MM.1S (cell line): Measurements from ENCODE around the gene PCDHGA8.
A peak's percentile ranks its signal among the peaks of the same experiment; 100 is the strongest.
"Not testable (repeated sequence)": the region's sequence is repeated elsewhere in the genome, so short reads cannot be mapped to it uniquely, and the experiment has no call there.

Source experiments
- DNase-seq: peaks from one replicate; pipeline ENCODE4 v3.0.0-alpha.2; 2015
- H2AFZ ChIP-seq: fragments of 300-600 bp; sonication (generic); 2 replicates; pipeline ENCODE4 v1.6.0; 2016; ENCODE audit warnings: antibody characterized with exemption, low read length
- H3F3A ChIP-seq: fragments of 300-600 bp; sonication (generic); 2 replicates; pipeline ENCODE4 v1.6.1; 2016; ENCODE audit warnings: mild to moderate bottlenecking, antibody characterized with exemption, low read length, moderate library complexity, mixed read lengths; ENCODE audit not compliant: insufficient read depth
- H3K27ac ChIP-seq: fragments of 300-600 bp; sonication (generic); 2 replicates; pipeline ENCODE4 v1.5.1; 2016; ENCODE audit warnings: mild to moderate bottlenecking, low read length
- H3K27me3 ChIP-seq: fragments of 300-600 bp; sonication (generic); replicated peaks from 2 replicates; pipeline ENCODE4 v1.6.0; 2016; ENCODE audit warnings: low read length; ENCODE audit not compliant: insufficient read depth
- H3K36me3 ChIP-seq: fragments of 300-600 bp; sonication (generic); replicated peaks from 2 replicates; pipeline ENCODE4 v1.6.1; 2016; ENCODE audit warnings: mild to moderate bottlenecking, low read length, mixed read lengths; ENCODE audit not compliant: insufficient read depth
- H3K4me1 ChIP-seq: fragments of 300-600 bp; sonication (generic); 2 replicates; pipeline ENCODE4 v1.6.1; 2016; ENCODE audit warnings: low read length, mixed read lengths
- H3K4me2 ChIP-seq: fragments of 300-600 bp; sonication (generic); 2 replicates; pipeline ENCODE4 v1.6.0; 2016; ENCODE audit warnings: low read depth, low read length
- H3K4me3 ChIP-seq: fragments of 300-600 bp; sonication (generic); 2 replicates; pipeline ENCODE4 v1.5.1; 2016; ENCODE audit warnings: low read length, mixed read lengths
- H3K79me2 ChIP-seq: fragments of 300-600 bp; sonication (generic); 2 replicates; pipeline ENCODE4 v1.6.1; 2016; ENCODE audit warnings: mixed run types, low read length, mixed read lengths
- H3K9ac ChIP-seq: fragments of 300-600 bp; sonication (generic); 2 replicates; pipeline ENCODE4 v1.6.1; 2016; ENCODE audit warnings: low read length, mixed read lengths
- H3K9me2 ChIP-seq: fragments of 300-600 bp; sonication (generic); replicated peaks from 2 replicates; pipeline ENCODE4 v1.6.1; 2016; ENCODE audit warnings: mild to moderate bottlenecking, low read length, mixed read lengths; ENCODE audit not compliant: insufficient read depth
- H3K9me3 ChIP-seq: fragments of 300-600 bp; sonication (generic); replicated peaks from 2 replicates; pipeline ENCODE4 v1.6.1; 2016; ENCODE audit warnings: mild to moderate bottlenecking, low read length, mixed read lengths; ENCODE audit not compliant: insufficient read depth
- H4K20me1 ChIP-seq: fragments of 300-600 bp; sonication (generic); 2 replicates; pipeline ENCODE4 v1.6.1; 2016; ENCODE audit warnings: mild to moderate bottlenecking, low read length, moderate library complexity, mixed read lengths; ENCODE audit not compliant: insufficient read depth
- CTCF ChIP-seq: fragments of 300-600 bp; sonication (generic); IDR thresholded peaks from 2 replicates; pipeline ENCODE4 v1.5.1; 2016; ENCODE audit warnings: antibody characterized with exemption, low read length, mixed read lengths
- EZH2 ChIP-seq: fragments of 300-600 bp; sonication (generic); optimal IDR thresholded peaks from 2 replicates; pipeline ENCODE3; 2017; ENCODE audit warnings: low read depth, mild to moderate bottlenecking, antibody characterized with exemption, low read length, mixed read lengths
- EZH2phosphoT487 ChIP-seq: fragments of 300-600 bp; sonication (generic); IDR thresholded peaks from 2 replicates; pipeline ENCODE4 v1.6.1; 2018; ENCODE audit warnings: antibody characterized with exemption, low read length

The PCDHGA8 gene

GRCh38 chr5:141388661-141389060 is 3.8 kb upstream of the PCDHGA8 start:
- Histone ChIP-seq H3K4me2 (peak overlapping the region; percentile 43; the same call in 1 of the 2 replicates), H3K4me3 (no peak overlapping the region; the same call in 1 of the 2 replicates), H3K9ac (no peak overlapping the region), H3F3A (no peaks in the 10 kb centered on the region), H4K20me1 (no peaks in the 10 kb centered on the region), H3K36me3 (no peaks in the 10 kb centered on the region), H3K27me3 (peaks cover 10% of the 10 kb centered on the region; the same call in 1 of the 2 replicates), H3K9me3 (no peaks in the 10 kb centered on the region), H3K79me2 (no peaks in the 10 kb centered on the region), H2AFZ (no peak overlapping the region), H3K4me1 (no peaks in the 10 kb centered on the region), H3K9me2 (no peaks in the 10 kb centered on the region), H3K27ac (no peak overlapping the region)
- no peak for DNase-seq
- TF ChIP-seq EZH2 (no peak), EZH2phosphoT487 (no peak), CTCF (no peak)

- no peaks in the 10 kb centered on the region for H3K36me3 ChIP-seq
- no peak overlapping the region for H3K27ac ChIP-seq
- TF ChIP-seq CTCF (no peak), EZH2 (no peak), EZH2phosphoT487 (no peak)
- H3K4me3 ChIP-seq: no peak overlapping the region
- no peaks in the 10 kb centered on the region for H3K4me1 ChIP-seq
- no peaks in the 10 kb centered on the region for H3K79me2 ChIP-seq
- no peaks in the 10 kb centered on the region for H3K9me3 ChIP-seq
- no peak overlapping the region for H3K4me2 ChIP-seq
- DNase-seq: no peak
- no peaks in the 10 kb centered on the region for H4K20me1 ChIP-seq
- no peak overlapping the region for H3K9ac ChIP-seq
- H2AFZ ChIP-seq: no peak overlapping the region
- 0 out of 2 replicates have a peak, but pooled peaks cover 8% of the 10 kb centered on the region for H3K27me3 ChIP-seq
- H3K9me2 ChIP-seq: no peaks in the 10 kb centered on the region
- H3F3A ChIP-seq: no peaks in the 10 kb centered on the region
Measured at GRCh38 chr5:141389153-141390042, 3.0 kb upstream of the PCDHGA8 start.

GRCh38 chr5:141393267-141393666 is 834 bp downstream of the PCDHGA8 start:
- Histone ChIP-seq H3F3A (no peaks in the 10 kb centered on the region), H3K4me1 (no peaks in the 10 kb centered on the region), H3K36me3 (no peaks in the 10 kb centered on the region), H3K9me3 (no peaks in the 10 kb centered on the region), H3K9ac (no peak overlapping the region), H3K4me2 (no peak overlapping the region), H4K20me1 (no peaks in the 10 kb centered on the region), H2AFZ (no peak overlapping the region), H3K4me3 (no peak overlapping the region), H3K9me2 (no peaks in the 10 kb centered on the region), H3K27me3 (0 out of 2 replicates have a peak, but pooled peaks cover 5% of the 10 kb centered on the region), H3K27ac (no peak overlapping the region), H3K79me2 (no peaks in the 10 kb centered on the region)
- TF ChIP-seq EZH2phosphoT487 (no peak), CTCF (no peak), EZH2 (no peak)
- DNase-seq: no peak

- not testable (repeated sequence) for H3K9me2 ChIP-seq, H4K20me1 ChIP-seq, H3K9me3 ChIP-seq
Measured at GRCh38 chr5:141394401-141395187, 2.2 kb downstream of the PCDHGA8 start.

More at GRCh38 chr5:141394401-141395187, 2.2 kb downstream of the PCDHGA8 start:
- DNase-seq, H3K4me3 ChIP-seq, H3K27ac ChIP-seq, H3K27me3 ChIP-seq, H3K4me2 ChIP-seq, H3K36me3 ChIP-seq, H2AFZ ChIP-seq, H3F3A ChIP-seq, H3K79me2 ChIP-seq, H3K4me1 ChIP-seq, H3K9ac ChIP-seq: not testable (repeated sequence)
